Fibroblast of mammary gland (primary cell): ENCODE results near the gene TTC8.

Experiments used
- DNase-seq: peaks from one replicate; pipeline ENCODE4 v3.0.0-alpha.2; 2010; ENCODE audit warnings: low read depth
- H3K4me3 ChIP-seq: 2 replicates; pipeline ENCODE4 v1.5.1; 2011; ENCODE audit warnings: low read depth, mild to moderate bottlenecking, low read length, moderate library complexity; ENCODE audit not compliant: control insufficient read depth
- TF ChIP-seq, protein P1 (sequence below): conservative IDR thresholded peaks from 2 replicates; pipeline ENCODE4 v1.5.1; 2011; ENCODE audit warnings: low read depth, low read length, inconsistent platforms; ENCODE audit not compliant: control insufficient read depth, insufficient read depth

TTC8 gene

GRCh38 chr14:88834883-88835431 is 10.5 kb downstream of the TTC8 start:
- DNase-seq, result peak; percentile 74
- TF ChIP-seq, protein P1, sequence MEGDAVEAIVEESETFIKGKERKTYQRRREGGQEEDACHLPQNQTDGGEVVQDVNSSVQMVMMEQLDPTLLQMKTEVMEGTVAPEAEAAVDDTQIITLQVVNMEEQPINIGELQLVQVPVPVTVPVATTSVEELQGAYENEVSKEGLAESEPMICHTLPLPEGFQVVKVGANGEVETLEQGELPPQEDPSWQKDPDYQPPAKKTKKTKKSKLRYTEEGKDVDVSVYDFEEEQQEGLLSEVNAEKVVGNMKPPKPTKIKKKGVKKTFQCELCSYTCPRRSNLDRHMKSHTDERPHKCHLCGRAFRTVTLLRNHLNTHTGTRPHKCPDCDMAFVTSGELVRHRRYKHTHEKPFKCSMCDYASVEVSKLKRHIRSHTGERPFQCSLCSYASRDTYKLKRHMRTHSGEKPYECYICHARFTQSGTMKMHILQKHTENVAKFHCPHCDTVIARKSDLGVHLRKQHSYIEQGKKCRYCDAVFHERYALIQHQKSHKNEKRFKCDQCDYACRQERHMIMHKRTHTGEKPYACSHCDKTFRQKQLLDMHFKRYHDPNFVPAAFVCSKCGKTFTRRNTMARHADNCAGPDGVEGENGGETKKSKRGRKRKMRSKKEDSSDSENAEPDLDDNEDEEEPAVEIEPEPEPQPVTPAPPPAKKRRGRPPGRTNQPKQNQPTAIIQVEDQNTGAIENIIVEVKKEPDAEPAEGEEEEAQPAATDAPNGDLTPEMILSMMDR, result no peak
- no peak overlapping the region for H3K4me3 ChIP-seq

- TF ChIP-seq, protein P1, result no peak
- DNase-seq, result no peak
- no peak overlapping the region for H3K4me3 ChIP-seq
These were observed 11.2 kb downstream of the TTC8 start for GRCh38 chr14:88835661-88836060.

DNA sequence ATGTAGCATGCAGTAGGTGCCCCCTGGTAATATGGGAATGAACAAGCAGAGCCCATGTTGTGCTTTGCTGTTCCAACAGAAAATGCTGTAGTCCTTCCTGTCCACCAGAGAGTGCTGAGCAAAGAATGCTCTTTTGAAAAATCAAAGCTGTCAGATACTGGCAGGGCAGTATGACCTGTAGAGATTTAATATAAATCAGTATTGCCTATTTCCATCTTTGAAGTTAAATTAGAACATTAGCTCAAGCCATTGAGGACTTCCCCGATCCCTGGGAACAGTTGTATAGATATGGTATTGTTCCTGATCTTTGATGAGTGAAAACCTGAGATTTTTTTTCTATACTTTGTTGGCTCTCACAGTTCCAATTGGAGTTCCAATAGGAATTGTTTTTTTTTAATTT is 13.0 kb downstream of the TTC8 start:
- no peak overlapping the region for H3K4me3 ChIP-seq
- TF ChIP-seq, protein P1, result no peak
- DNase-seq, result no peak

GRCh38 chr14:88838015-88838414 is 13.6 kb downstream of the TTC8 start:
- DNase-seq, result no peak
- no peak overlapping the region for H3K4me3 ChIP-seq
- TF ChIP-seq, protein P1, result no peak

- TF ChIP-seq, protein P1, result no peak
- H3K4me3 ChIP-seq, result no peak overlapping the region
- no peak for DNase-seq
These were observed 16.5 kb downstream of the TTC8 start for GRCh38 chr14:88840926-88841325.

DNA sequence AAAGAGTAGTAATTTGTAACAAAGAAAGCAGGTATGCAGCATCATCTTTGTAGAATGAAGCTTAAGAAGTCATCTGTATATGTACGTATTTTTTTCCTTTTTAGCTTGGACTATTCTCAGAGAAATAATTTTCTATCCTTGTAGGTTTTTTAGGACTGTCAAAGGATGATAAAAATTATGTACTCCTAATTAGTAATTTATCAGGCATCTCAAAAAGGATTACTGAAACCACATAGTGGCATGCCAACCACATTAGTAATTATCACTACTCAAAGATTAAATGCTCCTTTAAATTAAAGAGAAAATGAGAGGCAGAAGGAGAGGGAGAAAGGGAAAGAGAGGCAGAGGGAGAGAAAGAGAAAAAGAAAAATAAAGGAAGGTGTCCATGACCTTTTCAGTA is 17.3 kb downstream of the TTC8 start:
- TF ChIP-seq, protein P1, result no peak
- no peak overlapping the region for H3K4me3 ChIP-seq
- DNase-seq, result peak; percentile 31

DNA sequence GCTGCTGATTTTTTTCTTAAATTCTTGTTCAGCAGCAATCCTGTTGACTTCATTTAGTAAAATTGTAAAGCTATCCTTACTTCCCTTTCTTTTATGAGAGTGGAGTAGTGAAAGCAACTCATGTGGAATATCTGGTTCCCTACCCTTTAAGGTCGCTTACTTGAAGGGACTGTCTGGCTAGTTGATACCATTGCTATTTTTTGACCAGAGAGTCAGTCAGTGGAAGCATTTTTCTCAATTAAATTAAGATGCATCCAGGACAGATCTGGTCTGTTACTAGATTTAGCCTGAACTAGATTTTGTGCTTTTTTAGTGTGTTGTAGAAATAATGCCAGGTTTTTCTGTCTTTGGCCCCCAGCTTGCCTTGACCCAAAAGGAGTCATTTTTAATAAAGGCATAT is 18.0 kb downstream of the TTC8 start:
- no peak overlapping the region for H3K4me3 ChIP-seq
- no peak for DNase-seq
- TF ChIP-seq, protein P1, result no peak
